GM12878 (cell line): Measurements from ENCODE around the gene TMEM59. TPM values are rescaled to one million over a fixed set of nuclear protein-coding genes. Genes with fewer than 3 reads are reported as not detected.

Experiments
- ATAC-seq: fragments of 200-7000 bp; cut with Tn5 transposase; 3 replicates; pipeline ENCODE4 v1.9.1; 2020; ENCODE audit warnings: mild to moderate bottlenecking, moderate library complexity
- BruUV-seq: library from RNA; stranded (reverse); fragments of 400-500 nt; replicated peaks from 2 replicates; lab custom pipeline; 2021; lab: Mats Ljungman, UMichigan
- CTCF ChIA-PET: fragments of 300-600 bp; sonication (Branson Sonifier 250); formaldehyde crosslinking; extraction: SDS; loops from one replicate; lab custom pipeline; 2021; ENCODE audit warnings: inconsistent platforms; lab: Yijun Ruan, JAX
- POLR2A ChIA-PET: fragments of 350-600 bp; formaldehyde crosslinking; extraction: SDS; loops from one replicate; lab custom pipeline; 2021; ENCODE audit warnings: inconsistent platforms; lab: Charles Lee
- RAD21 ChIA-PET: fragments of 300-600 bp; sonication (Branson Sonifier 250); formaldehyde crosslinking; loops from one replicate; lab custom pipeline; 2023; ENCODE audit warnings: antibody characterized with exemption; ENCODE audit not compliant: unreplicated experiment; lab: Charles Lee
- SMC1A ChIA-PET: fragments of 300-600 bp; sonication (Branson Sonifier 250); formaldehyde crosslinking; loops from one replicate; lab custom pipeline; 2023; ENCODE audit not compliant: unreplicated experiment, uncharacterized antibody; lab: Charles Lee
- DNase-seq: peaks from one replicate; pipeline ENCODE4 v3.0.0-alpha.2; 2011; ENCODE audit warnings: low read depth, low spot score
- FAIRE-seq: peaks from 3 replicates; lab custom pipeline; 2011; peaks lifted over from hg19 to GRCh38; lab: Jason Lieb, UNC
- H2AFZ ChIP-seq: 2 replicates; pipeline ENCODE4 v1.6.0; 2011; ENCODE audit warnings: low read depth, low read length, control low read depth; ENCODE audit not compliant: control insufficient read depth
- H3K27ac ChIP-seq: 2 replicates; pipeline ENCODE4 v1.5.1; 2011; ENCODE audit warnings: control low read depth; ENCODE audit not compliant: control insufficient read depth, insufficient read depth
- H3K27me3 ChIP-seq, 2 experiments: replicated peaks in 1 of 2; 2 replicates each; pipeline versions ENCODE4 v1.6.0 to v1.6.1; 2011; ENCODE audit warnings: low read length in 1 of 2; ENCODE audit not compliant: control insufficient read depth in 2 of 2, insufficient read depth in 2 of 2
- H3K36me3 ChIP-seq, 2 experiments: 2 replicates each; pipeline ENCODE4 v1.5.1; 2011; ENCODE audit warnings: low read length in 1 of 2; ENCODE audit not compliant: control insufficient read depth in 2 of 2, insufficient read depth in 2 of 2
- H3K4me1 ChIP-seq: 2 replicates; pipeline ENCODE4 v1.6.1; 2011; ENCODE audit warnings: mild to moderate bottlenecking, low read length, moderate library complexity, mixed read lengths; ENCODE audit not compliant: control insufficient read depth, insufficient read depth
- H3K4me2 ChIP-seq: 2 replicates; pipeline ENCODE4 v1.6.0; 2011; ENCODE audit warnings: control low read depth; ENCODE audit not compliant: control insufficient read depth, insufficient read depth
- H3K4me3 ChIP-seq: fragments of 200-600 bp; sonication (generic); 2 replicates; pipeline ENCODE4 v1.5.1; 2016
- H3K79me2 ChIP-seq: 2 replicates; pipeline ENCODE4 v1.6.0; 2011; ENCODE audit warnings: low read length; ENCODE audit not compliant: control insufficient read depth, insufficient read depth
- H3K9ac ChIP-seq: 2 replicates; pipeline ENCODE4 v1.8.0; 2011; ENCODE audit warnings: low read length, control low read depth, mixed read lengths; ENCODE audit not compliant: control insufficient read depth, insufficient read depth
- H3K9me3 ChIP-seq: replicated peaks from 3 replicates; pipeline ENCODE4 v1.5.1; 2011; ENCODE audit warnings: mild to moderate bottlenecking, low read length; ENCODE audit not compliant: control insufficient read depth, insufficient read depth
- H4K20me1 ChIP-seq: 2 replicates; pipeline ENCODE4 v1.6.0; 2011; ENCODE audit not compliant: control insufficient read depth, insufficient read depth
- BCL11A ChIP-seq: IDR thresholded peaks from 2 replicates; pipeline ENCODE4 v1.6.1; 2011; ENCODE audit warnings: low read depth, low read length
- CBX5 ChIP-seq: sonication (generic); IDR thresholded peaks from 2 replicates; pipeline ENCODE4 v1.6.1; 2016; ENCODE audit warnings: low read depth, moderate library complexity, mild to moderate bottlenecking, inconsistent platforms
- NR2C1 ChIP-seq: fragments of 450-650 bp; IDR thresholded peaks from 2 replicates; pipeline ENCODE4 v1.6.1; 2017; ENCODE audit warnings: antibody characterized with exemption, mild to moderate bottlenecking, moderate library complexity
- RELA ChIP-seq: fragments of 450-650 bp; IDR thresholded peaks from 2 replicates; pipeline ENCODE4 v1.8.0; 2014; ENCODE audit warnings: borderline replicate concordance; ENCODE audit not compliant: partially characterized antibody
- STAT3 ChIP-seq: IDR thresholded peaks from 2 replicates; pipeline ENCODE4 v1.6.1; 2011; ENCODE audit warnings: low read depth, low read length, improper control_type of control experiment
- TCF12 ChIP-seq: IDR thresholded peaks from 2 replicates; pipeline ENCODE4 v1.6.1; 2011; ENCODE audit warnings: low read depth, mild to moderate bottlenecking, low read length
- WGBS: methylation state at CpG from one replicate; pipeline ENCODE4 v1.1.6; 2016; ENCODE audit warnings: low lambda C conversion rate; ENCODE audit not compliant: insufficient replicate concordance, insufficient coverage; ENCODE audit errors: missing lambda C conversion rate; 5-methylcytosine and 5-hydroxymethylcytosine counted together
- in situ Hi-C: fragments of 300-500 bp; cut with MboI; formaldehyde crosslinking; loops from 9 replicates; pipeline ENCODE4 v1.14.3; 2018; ENCODE audit warnings: mixed read lengths
- intact Hi-C: fragments of 100-400 bp; cut with micrococcal nuclease; formaldehyde crosslinking; loops from one replicate; pipeline ENCODE4 v1.14.2; 2022; ENCODE audit not compliant: unreplicated experiment
- polyA plus RNA-seq, 11 experiments: library from polyadenylated mRNA; depleted of rRNA in 4 of 11; unstranded in 6 of 11; stranded (reverse) in 5 of 11; fragments of >200 nt; fragmentation: Nextera tagmentation in 4 of 11; fragmentation: Illumina TruSeq in 1 of 11; extraction: Ambion mirVana in 4 of 11; extraction: Trizol in 1 of 11; gene quantifications; 1 replicate in 1 of 11; 2 replicates in 10 of 11; pipeline versions ENCODE4 v1.2.1 to v1.2.3, GENCODE V29; 2011 to 2016; ENCODE audit warnings: inconsistent platforms in 2 of 11, missing spikeins in 2 of 11, low read depth in 1 of 11
- total RNA-seq, 4 experiments: library from RNA; depleted of rRNA in 3 of 4; stranded (reverse); fragments of >200 nt in 3 of 4; fragmentation: Illumina TruSeq in 1 of 4; extraction: Trizol in 1 of 4; gene quantifications; 2 replicates each; pipeline versions ENCODE4 v1.2.1 to v1.2.3, GENCODE V29; 2013 to 2021
- TF ChIP-seq, protein P1 (sequence below): IDR thresholded peaks from 2 replicates; pipeline ENCODE4 v1.6.1; 2011; ENCODE audit warnings: mild to moderate bottlenecking, low read depth, low read length, moderate library complexity; ENCODE audit not compliant: insufficient replicate concordance
- TF ChIP-seq, protein P2 (sequence below): fragments of 450-650 bp; IDR thresholded peaks from 2 replicates; pipeline ENCODE4 v1.6.1; 2016; ENCODE audit warnings: mild to moderate bottlenecking

The TMEM59 gene
- total and polyA plus RNA-seq, 10 of the 15 experiments (the other 5 are each of a cell fraction or from before 2014, with no cell fraction given), result 69.9 to 273 (median 111) TPM

DNA sequence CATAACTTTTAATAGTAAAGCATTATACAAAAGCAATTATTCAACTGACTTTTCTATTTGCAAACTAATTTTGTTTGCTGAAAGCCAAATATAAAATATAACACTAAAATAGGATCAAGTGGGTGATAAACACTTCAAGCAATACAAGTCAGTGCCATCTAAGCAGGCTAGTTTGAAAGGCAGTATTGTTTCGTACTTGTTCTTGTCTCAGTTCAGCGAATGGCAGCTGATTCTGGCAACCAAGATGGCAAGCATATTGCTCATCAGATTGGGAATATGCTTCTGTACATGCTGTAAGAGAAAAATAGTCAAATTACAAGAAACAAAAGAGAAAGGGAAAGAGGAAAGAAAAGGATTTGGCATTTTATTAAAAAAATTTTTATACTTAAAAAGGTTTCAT lies 7.5 kb downstream of the TMEM59 start:
- Histone ChIP-seq H3K79me2 (peaks cover 46% of the 10 kb centered on the region), H3K27ac (no peak overlapping the region), H3K4me3 (no peak overlapping the region), H4K20me1 (no peaks in the 10 kb centered on the region), H3K27me3 (no peaks in the 10 kb centered on the region), H3K4me1 (peaks cover 18% of the 10 kb centered on the region), H2AFZ (no peak overlapping the region), H3K4me2 (no peak overlapping the region), H3K9me3 (no peaks in the 10 kb centered on the region), H3K9ac (no peak overlapping the region), H3K36me3 (peaks cover 0 to 12% of the 10 kb centered on the region in 2 experiments; a peak in 2 of 4 replicates)
- in situ Hi-C loops (no loop called here), intact Hi-C loops (no loop called here)
- DNase-seq (no peak), FAIRE-seq (no peak), ATAC-seq (no peak)
- RAD21 ChIA-PET, result interaction anchor here (1.0 kb wide), 1 partner anchor 101 kb away, joined by 3 read pairs; no protein-coding TSS in a partner anchor
- WGBS, result 100% methylated on average over 2 of the region's 2 CpGs
- no peak for TF ChIP-seq CBX5
- TF ChIP-seq TCF12, result no peak
- TF ChIP-seq, protein P1, sequence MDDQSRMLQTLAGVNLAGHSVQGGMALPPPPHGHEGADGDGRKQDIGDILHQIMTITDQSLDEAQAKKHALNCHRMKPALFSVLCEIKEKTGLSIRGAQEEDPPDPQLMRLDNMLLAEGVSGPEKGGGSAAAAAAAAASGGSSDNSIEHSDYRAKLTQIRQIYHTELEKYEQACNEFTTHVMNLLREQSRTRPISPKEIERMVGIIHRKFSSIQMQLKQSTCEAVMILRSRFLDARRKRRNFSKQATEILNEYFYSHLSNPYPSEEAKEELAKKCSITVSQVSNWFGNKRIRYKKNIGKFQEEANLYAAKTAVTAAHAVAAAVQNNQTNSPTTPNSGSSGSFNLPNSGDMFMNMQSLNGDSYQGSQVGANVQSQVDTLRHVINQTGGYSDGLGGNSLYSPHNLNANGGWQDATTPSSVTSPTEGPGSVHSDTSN, result no peak
- no peak for TF ChIP-seq STAT3
- TF ChIP-seq, protein P2, sequence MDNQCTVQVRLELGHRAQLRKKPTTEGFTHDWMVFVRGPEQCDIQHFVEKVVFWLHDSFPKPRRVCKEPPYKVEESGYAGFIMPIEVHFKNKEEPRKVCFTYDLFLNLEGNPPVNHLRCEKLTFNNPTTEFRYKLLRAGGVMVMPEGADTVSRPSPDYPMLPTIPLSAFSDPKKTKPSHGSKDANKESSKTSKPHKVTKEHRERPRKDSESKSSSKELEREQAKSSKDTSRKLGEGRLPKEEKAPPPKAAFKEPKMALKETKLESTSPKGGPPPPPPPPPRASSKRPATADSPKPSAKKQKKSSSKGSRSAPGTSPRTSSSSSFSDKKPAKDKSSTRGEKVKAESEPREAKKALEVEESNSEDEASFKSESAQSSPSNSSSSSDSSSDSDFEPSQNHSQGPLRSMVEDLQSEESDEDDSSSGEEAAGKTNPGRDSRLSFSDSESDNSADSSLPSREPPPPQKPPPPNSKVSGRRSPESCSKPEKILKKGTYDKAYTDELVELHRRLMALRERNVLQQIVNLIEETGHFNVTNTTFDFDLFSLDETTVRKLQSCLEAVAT, result no peak
- no peak for TF ChIP-seq BCL11A
- TF ChIP-seq RELA, result no peak
- no peak for TF ChIP-seq NR2C1
- CTCF ChIA-PET, result interaction anchor here (0.7 kb wide), 1 partner anchor 32 kb away, joined by 4 read pairs; no protein-coding TSS in a partner anchor
- SMC1A ChIA-PET, result no interaction called here
- no TSS peak for BruUV-seq
- POLR2A ChIA-PET, result no interaction called here
